ENCODE data around the gene LDAF1. TPM values are rescaled to one million over a fixed set of nuclear protein-coding genes. Genes with fewer than 3 reads are reported as not detected.

Gene LDAF1
- total and polyA plus RNA-seq, 7 experiments from 2014 or later = 8.2 to 21.4 (median 15.8) TPM

DNA sequence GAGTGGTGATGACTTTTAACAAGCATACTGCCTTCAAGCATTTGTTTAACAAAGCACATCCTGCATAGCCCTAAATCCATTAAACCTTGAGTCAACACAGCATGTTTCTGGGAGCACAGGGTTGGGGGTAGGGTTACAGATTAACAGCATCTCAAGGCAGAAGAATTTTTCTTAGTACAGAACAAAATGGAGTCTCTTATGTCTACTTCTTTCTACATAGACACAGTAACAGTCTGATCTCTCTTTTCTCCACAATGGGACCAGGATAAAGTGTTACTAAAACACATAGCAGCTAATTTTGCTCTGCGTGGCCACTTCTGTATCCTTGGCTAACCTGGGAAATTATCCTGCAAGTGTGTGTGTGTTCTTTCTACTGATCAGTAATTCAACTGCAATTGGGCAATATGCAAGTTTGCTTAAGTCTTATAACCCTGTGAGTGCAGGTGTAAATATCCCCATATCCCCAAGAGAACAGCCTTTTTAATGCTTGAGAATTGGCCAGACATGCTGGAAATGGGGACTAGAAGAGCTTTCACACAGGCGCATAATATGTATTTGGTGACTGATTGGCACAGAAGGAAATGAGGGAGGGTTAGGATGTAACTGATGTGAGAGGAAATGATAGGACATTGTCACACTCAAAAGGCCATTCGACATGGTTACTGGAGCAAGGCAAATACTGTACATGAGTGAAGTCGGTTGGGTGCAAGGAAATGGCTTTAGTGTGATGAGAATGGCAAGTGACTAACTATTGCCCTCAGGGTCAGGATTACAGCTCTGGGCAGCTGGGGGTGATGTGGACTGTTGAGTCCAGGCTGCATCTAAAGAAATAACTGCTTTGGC, 64.2 kb downstream of the LDAF1 start:
- Mint-ChIP-seq H3K4me3 (no peak overlapping the region), H3K27ac (no peak overlapping the region), H3K36me3 (no peaks in the 10 kb centered on the region), H3K9me3 (no peaks in the 10 kb centered on the region), H3K4me1 (peaks cover 0 to 5% (median 0%) of the 10 kb centered on the region in 7 donors), H3K27me3 (peaks cover 20 to 42% (median 31%) of the 10 kb centered on the region in 5 donors)
- H3K27ac ChIP-seq (ENCODE audit: low read depth, low read length) = no peak overlapping the region
- ATAC-seq (no peak), DNase-seq (no peak)
- intact Hi-C loops (cut with micrococcal nuclease) = no loop called here
- ChIA-PET CTCF (no interaction called here), POLR2A (no interaction called here)
- no peak overlapping the region for H3K4me3 ChIP-seq (ENCODE audit: low read length)
- H3K36me3 ChIP-seq (ENCODE audit: control insufficient read depth in 2 of 3, insufficient read depth in 3 of 3, low read length in 3 of 3) = no peaks in the 10 kb centered on the region
- H3K4me1 ChIP-seq (ENCODE audit: control insufficient read depth in 2 of 2, insufficient read depth in 2 of 2, low read length in 2 of 2) = no peaks in the 10 kb centered on the region
- H3K9me3 ChIP-seq (ENCODE audit: control insufficient read depth in 2 of 3, low read length in 3 of 3) = no peaks in the 10 kb centered on the region
- no peaks in the 10 kb centered on the region for H3K27me3 ChIP-seq (ENCODE audit: control insufficient read depth in 2 of 2, insufficient read depth in 2 of 2, low read length in 2 of 2)

- ATAC-seq (no peak), DNase-seq (no peak)
- Mint-ChIP-seq H3K9me3 (no peaks in the 10 kb centered on the region), H3K36me3 (no peaks in the 10 kb centered on the region), H3K4me3 (no peak overlapping the region), H3K4me1 (peaks cover 0 to 5% (median 0%) of the 10 kb centered on the region in 7 donors), H3K27me3 (peaks cover 31 to 50% (median 41%) of the 10 kb centered on the region in 5 donors), H3K27ac (no peak overlapping the region)
- no peaks in the 10 kb centered on the region for H3K4me1 ChIP-seq (ENCODE audit: control insufficient read depth in 2 of 2, insufficient read depth in 2 of 2, low read length in 2 of 2)
- ChIA-PET POLR2A (no interaction called here), CTCF (no interaction called here)
- H3K36me3 ChIP-seq (ENCODE audit: control insufficient read depth in 2 of 3, insufficient read depth in 3 of 3, low read length in 3 of 3) = no peaks in the 10 kb centered on the region
- no peaks in the 10 kb centered on the region for H3K27me3 ChIP-seq (ENCODE audit: control insufficient read depth in 2 of 2, insufficient read depth in 2 of 2, low read length in 2 of 2)
- H3K4me3 ChIP-seq (ENCODE audit: low read length) = no peak overlapping the region
- H3K27ac ChIP-seq (ENCODE audit: low read depth, low read length) = no peak overlapping the region
- intact Hi-C loops (cut with micrococcal nuclease) = no loop called here
- H3K9me3 ChIP-seq (ENCODE audit: control insufficient read depth in 2 of 3, low read length in 3 of 3) = no peaks in the 10 kb centered on the region
Observed at GRCh38 chr16:21223787-21224186, 65.3 kb downstream of the LDAF1 start.

DNA sequence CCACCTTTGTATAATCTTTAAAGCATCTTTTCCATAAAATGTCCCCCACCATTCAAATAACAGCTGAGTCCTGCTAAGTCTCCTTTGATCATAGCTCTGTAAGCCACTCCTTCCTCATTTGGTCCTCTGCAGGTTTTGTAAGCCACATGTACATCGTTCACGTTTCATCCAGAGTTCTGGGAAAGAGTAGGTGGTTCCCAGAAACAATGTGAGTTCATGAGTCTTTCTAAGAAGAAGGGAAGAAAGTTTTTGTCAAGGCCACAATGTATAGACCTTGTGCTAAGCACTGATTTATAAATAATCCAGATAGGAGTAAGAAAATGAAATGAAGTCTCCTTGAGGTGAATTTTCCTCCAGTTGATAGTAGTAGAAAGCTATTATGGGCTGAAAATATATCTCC, 66.3 kb downstream of the LDAF1 start:
- no peak overlapping the region for H3K4me3 Mint-ChIP-seq
- peaks cover 0 to 5% (median 0%) of the 10 kb centered on the region in 7 donors for H3K4me1 Mint-ChIP-seq
- no peaks in the 10 kb centered on the region for H3K27me3 ChIP-seq (ENCODE audit: control insufficient read depth in 2 of 2, insufficient read depth in 2 of 2, low read length in 2 of 2)
- no peak overlapping the region for H3K4me3 ChIP-seq (ENCODE audit: low read length)
- H3K27ac ChIP-seq (ENCODE audit: low read depth, low read length) = no peak overlapping the region
- no peaks in the 10 kb centered on the region for H3K36me3 ChIP-seq (ENCODE audit: control insufficient read depth in 2 of 3, insufficient read depth in 3 of 3, low read length in 3 of 3)
- H3K27ac Mint-ChIP-seq = no peak overlapping the region
- DNase-seq = no peak
- no peaks in the 10 kb centered on the region for H3K36me3 Mint-ChIP-seq
- H3K4me1 ChIP-seq (ENCODE audit: control insufficient read depth in 2 of 2, insufficient read depth in 2 of 2, low read length in 2 of 2) = no peaks in the 10 kb centered on the region
- CTCF ChIA-PET = no interaction called here
- POLR2A ChIA-PET = no interaction called here
- ATAC-seq = no peak
- H3K9me3 ChIP-seq (ENCODE audit: control insufficient read depth in 2 of 3, low read length in 3 of 3) = no peaks in the 10 kb centered on the region
- H3K27me3 Mint-ChIP-seq = peaks cover 33 to 51% (median 41%) of the 10 kb centered on the region in 5 donors
- H3K9me3 Mint-ChIP-seq = no peaks in the 10 kb centered on the region
- intact Hi-C loops (cut with micrococcal nuclease) = no loop called here

- Histone ChIP-seq H3K27ac (ENCODE audit: low read depth, low read length) (no peak overlapping the region), H3K4me1 (ENCODE audit: control insufficient read depth in 2 of 2, insufficient read depth in 2 of 2, low read length in 2 of 2) (no peaks in the 10 kb centered on the region), H3K36me3 (ENCODE audit: control insufficient read depth in 2 of 3, insufficient read depth in 3 of 3, low read length in 3 of 3) (no peaks in the 10 kb centered on the region), H3K9me3 (ENCODE audit: control insufficient read depth in 2 of 3, low read length in 3 of 3) (no peaks in the 10 kb centered on the region), H3K4me3 (ENCODE audit: low read length) (no peak overlapping the region), H3K27me3 (ENCODE audit: control insufficient read depth in 2 of 2, insufficient read depth in 2 of 2, low read length in 2 of 2) (no peaks in the 10 kb centered on the region)
- DNase-seq (no peak), ATAC-seq (no peak)
- no peak overlapping the region for H3K4me3 Mint-ChIP-seq
- ChIA-PET POLR2A (no interaction called here), CTCF (no interaction called here)
- peaks cover 33 to 56% (median 43%) of the 10 kb centered on the region in 5 donors for H3K27me3 Mint-ChIP-seq
- H3K9me3 Mint-ChIP-seq = no peaks in the 10 kb centered on the region
- no peaks in the 10 kb centered on the region for H3K36me3 Mint-ChIP-seq
- no peak overlapping the region for H3K27ac Mint-ChIP-seq
- intact Hi-C loops (cut with micrococcal nuclease) = no loop called here
- H3K4me1 Mint-ChIP-seq = peaks cover 0 to 5% (median 0%) of the 10 kb centered on the region in 7 donors
Observed at GRCh38 chr16:21226749-21227148, 68.3 kb downstream of the LDAF1 start.

DNA sequence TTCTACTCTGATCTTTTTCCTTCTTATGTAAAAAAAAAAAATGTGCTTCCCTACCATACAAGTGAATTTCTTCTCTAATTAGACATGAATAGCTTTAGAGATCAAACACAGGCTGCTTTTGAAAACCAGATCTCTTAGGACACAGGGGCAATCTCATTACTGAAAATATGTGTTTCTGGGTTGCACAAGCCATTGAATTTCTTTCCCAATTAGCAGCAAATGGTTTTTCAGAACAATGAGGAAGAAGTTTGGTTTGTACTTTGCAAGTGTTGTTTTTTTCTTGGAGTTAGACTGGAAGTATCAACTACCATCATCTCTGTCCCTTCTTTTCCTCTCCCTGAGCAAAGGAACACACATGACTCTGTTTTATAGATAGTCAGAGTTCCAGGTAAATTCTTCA, 69.4 kb downstream of the LDAF1 start:
- ChIA-PET CTCF (no interaction called here), POLR2A (no interaction called here)
- peaks cover 31 to 53% (median 49%) of the 10 kb centered on the region in 5 donors for H3K27me3 Mint-ChIP-seq
- H3K36me3 Mint-ChIP-seq = no peaks in the 10 kb centered on the region
- no peak overlapping the region for H3K4me3 Mint-ChIP-seq
- H3K9me3 ChIP-seq (ENCODE audit: control insufficient read depth in 2 of 3, low read length in 3 of 3) = no peaks in the 10 kb centered on the region
- no peak overlapping the region for H3K27ac ChIP-seq (ENCODE audit: low read depth, low read length)
- intact Hi-C loops (cut with micrococcal nuclease) = no loop called here
- no peaks in the 10 kb centered on the region for H3K9me3 Mint-ChIP-seq
- H3K27ac Mint-ChIP-seq = no peak overlapping the region
- no peaks in the 10 kb centered on the region for H3K27me3 ChIP-seq (ENCODE audit: control insufficient read depth in 2 of 2, insufficient read depth in 2 of 2, low read length in 2 of 2)
- H3K36me3 ChIP-seq (ENCODE audit: control insufficient read depth in 2 of 3, insufficient read depth in 3 of 3, low read length in 3 of 3) = no peaks in the 10 kb centered on the region
- H3K4me1 ChIP-seq (ENCODE audit: control insufficient read depth in 2 of 2, insufficient read depth in 2 of 2, low read length in 2 of 2) = no peaks in the 10 kb centered on the region
- DNase-seq = no peak
- no peak for ATAC-seq
- no peak overlapping the region for H3K4me3 ChIP-seq (ENCODE audit: low read length)
- peaks cover 0 to 5% (median 0%) of the 10 kb centered on the region in 7 donors for H3K4me1 Mint-ChIP-seq

DNA sequence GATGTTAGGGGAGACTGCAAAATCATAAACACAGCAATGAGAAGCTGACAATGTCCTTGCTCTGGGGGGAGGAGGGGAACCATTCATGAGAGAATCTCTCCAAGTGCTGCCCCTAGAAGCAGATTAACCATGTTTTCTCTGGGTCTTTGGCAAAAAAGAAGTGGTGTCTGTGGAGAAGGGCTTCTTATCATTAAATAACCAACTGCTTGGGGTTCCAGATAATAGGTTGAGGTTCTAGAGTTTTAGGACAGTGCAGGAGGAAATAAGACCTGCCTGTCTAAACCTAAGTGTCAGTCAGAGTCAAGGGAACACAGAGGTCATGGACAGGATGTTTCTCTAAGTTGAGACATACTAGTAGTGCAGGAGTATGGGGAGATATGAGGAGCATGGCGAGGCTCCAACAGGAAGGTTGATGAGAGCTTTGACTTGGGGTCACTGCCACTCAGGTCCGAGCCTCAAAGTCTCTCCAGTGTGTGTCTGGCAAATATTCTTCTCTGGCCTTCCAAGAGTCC, 69.9 kb downstream of the LDAF1 start:
- Histone ChIP-seq H3K4me3 (ENCODE audit: low read length) (no peak overlapping the region), H3K9me3 (ENCODE audit: control insufficient read depth in 2 of 3, low read length in 3 of 3) (no peaks in the 10 kb centered on the region), H3K27ac (ENCODE audit: low read depth, low read length) (no peak overlapping the region), H3K27me3 (ENCODE audit: control insufficient read depth in 2 of 2, insufficient read depth in 2 of 2, low read length in 2 of 2) (no peaks in the 10 kb centered on the region), H3K4me1 (ENCODE audit: control insufficient read depth in 2 of 2, insufficient read depth in 2 of 2, low read length in 2 of 2) (no peaks in the 10 kb centered on the region), H3K36me3 (ENCODE audit: control insufficient read depth in 2 of 3, insufficient read depth in 3 of 3, low read length in 3 of 3) (no peaks in the 10 kb centered on the region)
- Mint-ChIP-seq H3K36me3 (no peaks in the 10 kb centered on the region), H3K4me3 (no peak overlapping the region), H3K27me3 (peaks cover 30 to 53% (median 47%) of the 10 kb centered on the region in 5 donors), H3K27ac (no peak overlapping the region), H3K4me1 (peaks cover 0 to 5% (median 0%) of the 10 kb centered on the region in 7 donors), H3K9me3 (no peaks in the 10 kb centered on the region)
- no peak for ATAC-seq
- CTCF ChIA-PET = no interaction called here
- POLR2A ChIA-PET = no interaction called here
- DNase-seq = no peak
- intact Hi-C loops (cut with micrococcal nuclease) = no loop called here
